Measurements from ENCODE around the gene DPEP3.
"Not testable (repeated sequence)": the region's sequence is repeated elsewhere in the genome, so short reads cannot be mapped to it uniquely, and the experiment has no call there.

DPEP3 gene

DNA sequence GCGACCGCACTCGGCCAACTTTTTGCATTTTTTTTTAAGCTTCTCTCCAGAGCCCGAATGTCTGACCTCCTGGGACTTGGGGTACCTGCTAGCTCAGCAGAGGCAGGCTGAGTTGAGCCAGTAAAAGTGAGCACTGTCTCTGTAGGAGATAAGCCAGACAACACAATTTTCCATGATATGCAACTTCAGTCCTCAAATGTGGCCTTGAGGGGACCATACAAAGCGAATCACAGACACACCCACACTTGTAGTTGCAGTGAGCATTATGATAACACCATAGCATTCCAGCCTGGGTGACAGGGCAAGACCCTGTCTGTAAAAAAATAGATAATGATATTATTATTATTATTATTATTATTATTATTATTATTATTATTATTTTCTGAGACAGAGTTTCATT is 16.4 kb upstream of the DPEP3 start:
- no peak for DNase-seq
- TF ChIP-seq, protein P1, sequence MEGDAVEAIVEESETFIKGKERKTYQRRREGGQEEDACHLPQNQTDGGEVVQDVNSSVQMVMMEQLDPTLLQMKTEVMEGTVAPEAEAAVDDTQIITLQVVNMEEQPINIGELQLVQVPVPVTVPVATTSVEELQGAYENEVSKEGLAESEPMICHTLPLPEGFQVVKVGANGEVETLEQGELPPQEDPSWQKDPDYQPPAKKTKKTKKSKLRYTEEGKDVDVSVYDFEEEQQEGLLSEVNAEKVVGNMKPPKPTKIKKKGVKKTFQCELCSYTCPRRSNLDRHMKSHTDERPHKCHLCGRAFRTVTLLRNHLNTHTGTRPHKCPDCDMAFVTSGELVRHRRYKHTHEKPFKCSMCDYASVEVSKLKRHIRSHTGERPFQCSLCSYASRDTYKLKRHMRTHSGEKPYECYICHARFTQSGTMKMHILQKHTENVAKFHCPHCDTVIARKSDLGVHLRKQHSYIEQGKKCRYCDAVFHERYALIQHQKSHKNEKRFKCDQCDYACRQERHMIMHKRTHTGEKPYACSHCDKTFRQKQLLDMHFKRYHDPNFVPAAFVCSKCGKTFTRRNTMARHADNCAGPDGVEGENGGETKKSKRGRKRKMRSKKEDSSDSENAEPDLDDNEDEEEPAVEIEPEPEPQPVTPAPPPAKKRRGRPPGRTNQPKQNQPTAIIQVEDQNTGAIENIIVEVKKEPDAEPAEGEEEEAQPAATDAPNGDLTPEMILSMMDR (IDR thresholded peaks at IDR 0.05), result no peak
- peaks cover 36% of the 10 kb centered on the region for H3K4me1 Mint-ChIP-seq
- no peak overlapping the region for H3K4me3 Mint-ChIP-seq
- H3K27me3 Mint-ChIP-seq (ENCODE audit: low read depth, poor library complexity), result peaks cover 13% of the 10 kb centered on the region
- H3K9me3 Mint-ChIP-seq, result peaks cover 3% of the 10 kb centered on the region
- no peaks in the 10 kb centered on the region for H3K36me3 Mint-ChIP-seq (ENCODE audit: low read depth)
- H3K27ac Mint-ChIP-seq, result no peak overlapping the region

DNA sequence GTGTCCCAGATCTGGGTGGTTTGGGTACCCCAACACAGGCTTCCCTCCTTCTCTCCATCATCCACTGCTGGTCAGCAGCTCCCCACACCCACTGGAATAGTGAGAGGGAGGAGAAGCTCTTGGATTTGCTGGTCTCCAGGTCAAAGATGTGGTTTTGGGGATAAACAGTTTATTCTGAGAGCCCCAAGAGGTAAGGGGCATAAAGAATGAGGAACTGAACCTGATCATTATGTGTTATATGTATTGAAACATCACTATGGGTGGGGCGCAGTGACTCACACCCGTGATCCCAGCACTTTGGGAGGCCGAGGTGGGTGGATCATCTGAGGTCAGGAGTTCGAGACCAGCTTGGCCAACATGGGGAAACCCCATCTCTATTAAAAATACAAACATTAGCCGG is 15.1 kb upstream of the DPEP3 start:
- peaks cover 37% of the 10 kb centered on the region for H3K4me1 Mint-ChIP-seq
- DNase-seq, result no peak
- peaks cover 9% of the 10 kb centered on the region for H3K27me3 Mint-ChIP-seq (ENCODE audit: low read depth, poor library complexity)
- TF ChIP-seq, protein P1 (IDR thresholded peaks at IDR 0.05), result no peak
- no peak overlapping the region for H3K27ac Mint-ChIP-seq
- H3K4me3 Mint-ChIP-seq, result no peak overlapping the region
- no peaks in the 10 kb centered on the region for H3K36me3 Mint-ChIP-seq (ENCODE audit: low read depth)
- peaks cover 3% of the 10 kb centered on the region for H3K9me3 Mint-ChIP-seq

DNA sequence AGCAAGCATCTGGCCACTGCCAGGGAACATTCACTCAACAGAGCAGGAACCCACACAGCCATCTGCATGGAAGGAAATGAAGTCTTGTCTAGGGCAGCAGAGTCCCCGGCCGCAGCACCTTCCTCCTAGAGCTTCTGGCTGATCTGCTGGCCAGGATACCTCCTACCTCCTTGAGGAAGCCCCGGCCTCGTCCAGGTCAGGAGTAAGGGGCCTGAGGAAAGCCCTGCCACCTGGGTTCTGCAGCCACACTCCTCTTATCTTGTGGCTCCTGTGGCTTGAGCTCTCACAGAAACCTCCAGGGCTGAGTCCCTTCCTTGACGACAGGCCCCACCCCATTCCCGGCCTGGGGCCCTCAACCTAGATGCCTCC is 13.7 kb upstream of the DPEP3 start:
- not testable (repeated sequence) for H3K9me3 Mint-ChIP-seq; H3K36me3 Mint-ChIP-seq (ENCODE audit: low read depth); H3K27ac Mint-ChIP-seq; H3K27me3 Mint-ChIP-seq (ENCODE audit: low read depth, poor library complexity); H3K4me3 Mint-ChIP-seq; DNase-seq
- peaks cover 34% of the 10 kb centered on the region for H3K4me1 Mint-ChIP-seq

DNA sequence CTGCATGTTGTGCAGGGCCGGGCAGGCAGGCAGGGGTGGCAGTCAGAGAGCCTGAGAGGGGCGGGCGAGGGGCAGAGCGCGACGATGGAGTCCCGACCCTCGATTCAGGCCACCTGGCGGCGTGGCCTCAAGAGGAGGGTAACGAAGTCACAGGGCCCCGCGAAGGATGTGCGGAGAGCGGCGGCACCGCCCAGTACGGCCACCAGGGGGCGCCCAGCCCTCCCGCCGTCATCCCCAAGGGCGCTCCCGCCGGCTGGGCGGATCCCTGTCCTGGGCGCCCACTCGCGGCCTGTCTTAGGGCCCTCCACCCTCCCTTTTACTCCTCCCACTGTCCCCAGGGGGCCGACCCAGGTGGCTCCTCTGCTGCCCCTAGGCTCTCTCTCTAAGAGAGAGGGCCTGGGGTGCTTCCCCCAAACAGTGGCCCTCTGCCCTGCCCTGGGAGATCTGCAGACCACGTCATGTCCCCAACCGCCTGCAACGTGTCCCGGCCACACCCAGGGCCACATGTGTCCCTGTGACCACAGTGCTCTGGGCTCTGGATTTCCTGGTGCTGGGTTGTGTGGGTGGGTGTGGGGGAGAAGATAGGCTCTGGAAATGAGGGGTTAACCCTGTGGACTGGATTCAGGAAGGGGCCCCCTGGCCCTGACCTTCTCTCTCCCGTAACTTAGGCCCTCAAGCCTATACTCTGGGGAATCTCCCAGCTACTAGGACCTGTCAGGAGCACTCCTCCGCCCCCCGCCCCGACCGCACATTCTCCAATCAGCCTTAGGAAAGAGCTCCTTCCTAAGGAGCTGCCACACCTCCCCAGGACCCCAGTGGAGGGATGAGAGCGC is 13.1 kb upstream of the DPEP3 start:
- peaks cover 3% of the 10 kb centered on the region for H3K9me3 Mint-ChIP-seq
- peaks cover 7% of the 10 kb centered on the region for H3K27me3 Mint-ChIP-seq (ENCODE audit: low read depth, poor library complexity)
- peak; percentile 83 for DNase-seq
- no peak overlapping the region for H3K27ac Mint-ChIP-seq
- no peaks in the 10 kb centered on the region for H3K36me3 Mint-ChIP-seq (ENCODE audit: low read depth)
- no peak overlapping the region for H3K4me3 Mint-ChIP-seq
- peaks cover 37% of the 10 kb centered on the region for H3K4me1 Mint-ChIP-seq
- TF ChIP-seq, protein P1 (IDR thresholded peaks at IDR 0.05), result peak; percentile 99

DNA sequence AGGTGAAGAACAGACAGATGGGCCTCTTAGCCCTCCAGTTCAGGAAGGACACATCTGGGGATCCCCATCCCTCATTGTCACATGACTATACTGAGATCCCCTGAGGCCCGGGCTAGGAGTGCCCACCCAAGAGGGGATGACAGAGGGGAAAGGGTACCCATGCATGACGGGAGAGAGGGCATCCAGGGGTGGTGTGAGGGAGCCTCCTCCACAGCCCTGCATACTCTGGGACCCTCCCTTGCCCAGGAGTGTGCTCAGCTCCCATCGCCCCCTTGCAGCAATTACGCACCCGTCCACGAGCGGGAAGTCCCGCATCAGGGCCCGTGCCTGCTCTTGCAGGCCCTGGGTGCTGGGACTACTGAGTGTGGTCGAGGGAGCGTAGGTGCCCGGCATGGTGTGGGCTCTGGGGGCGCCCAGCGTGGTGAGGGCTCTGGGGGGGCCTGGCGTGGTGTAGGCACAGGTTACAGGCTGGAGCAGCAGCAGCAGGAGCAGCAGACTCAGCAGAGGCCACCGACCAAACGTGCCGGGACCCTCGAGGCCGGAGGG is 12.4 kb upstream of the DPEP3 start:
- Mint-ChIP-seq H3K27ac (no peak overlapping the region), H3K4me1 (peaks cover 43% of the 10 kb centered on the region), H3K36me3 (ENCODE audit: low read depth) (no peaks in the 10 kb centered on the region), H3K9me3 (peaks cover 3% of the 10 kb centered on the region), H3K27me3 (ENCODE audit: low read depth, poor library complexity) (peaks cover 10% of the 10 kb centered on the region), H3K4me3 (no peak overlapping the region)
- TF ChIP-seq, protein P1 (IDR thresholded peaks at IDR 0.05), result no peak
- DNase-seq, result no peak

DNA sequence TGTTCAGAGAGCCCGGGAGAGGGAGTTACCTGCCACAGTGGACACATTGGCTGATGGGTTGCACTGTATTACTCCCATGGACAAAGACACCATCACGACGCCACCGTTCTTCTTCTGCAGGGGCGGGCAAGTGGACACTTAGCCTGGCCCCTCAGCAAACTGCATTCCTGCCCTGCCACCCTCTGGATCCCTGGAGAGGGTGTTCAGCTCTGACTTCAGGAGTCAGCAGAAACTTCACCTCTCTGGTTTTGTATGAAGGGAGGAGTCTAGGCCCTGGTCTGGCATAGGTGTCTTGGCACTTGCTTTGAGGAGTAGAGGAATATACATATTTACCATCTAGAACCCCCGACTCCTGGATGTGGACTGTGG is 9.7 kb upstream of the DPEP3 start:
- Mint-ChIP-seq H3K27me3 (ENCODE audit: low read depth, poor library complexity) (peaks cover 14% of the 10 kb centered on the region), H3K36me3 (ENCODE audit: low read depth) (no peaks in the 10 kb centered on the region), H3K27ac (no peak overlapping the region), H3K4me3 (no peak overlapping the region), H3K4me1 (peaks cover 49% of the 10 kb centered on the region), H3K9me3 (no peaks in the 10 kb centered on the region)
- no peak for DNase-seq
- TF ChIP-seq, protein P1 (IDR thresholded peaks at IDR 0.05), result no peak

Measured in nephron progenitor cell (in vitro differentiated cells).